HG02970 (cell line): ENCODE measurements around the gene SLC9A3.
A peak's percentile ranks its signal among the peaks of the same experiment; 100 is the strongest.

ENCODE experiments used
- ATAC-seq: cut with Tn5 transposase; IDR thresholded peaks from one replicate; pipeline ENCODE4 v1.9.1; 2021; ENCODE audit warnings: mild to moderate bottlenecking, moderate library complexity, moderate number of reproducible peaks; ENCODE audit not compliant: unreplicated experiment, low FRiP score

The SLC9A3 gene

GRCh38 chr5:448766-449090 lies 75.5 kb downstream of the SLC9A3 start:
- no peak for ATAC-seq

GRCh38 chr5:448061-448765 lies 76.0 kb downstream of the SLC9A3 start:
- no peak for ATAC-seq

GRCh38 chr5:447501-447900 lies 76.7 kb downstream of the SLC9A3 start:
- ATAC-seq: no peak

GRCh38 chr5:446883-447263 lies 77.4 kb downstream of the SLC9A3 start:
- ATAC-seq: no peak

- ATAC-seq: no peak
Measured at GRCh38 chr5:446066-446882, 78.0 kb downstream of the SLC9A3 start.

- no peak for ATAC-seq
Measured at GRCh38 chr5:445591-445990, 78.7 kb downstream of the SLC9A3 start.

GRCh38 chr5:444226-444625 lies 80.0 kb downstream of the SLC9A3 start:
- ATAC-seq: no peak

GRCh38 chr5:443239-444151 lies 80.8 kb downstream of the SLC9A3 start:
- ATAC-seq: no peak

- ATAC-seq: peak; percentile 80
Measured at GRCh38 chr5:442335-443238, 81.7 kb downstream of the SLC9A3 start, which contains the start of gene EXOC3. Gene EXOC3, plus strand, starts transcription at chr5:443176. Its CDS starts 3,030 bp downstream, at chr5:446206.

GRCh38 chr5:441996-442334 lies 82.3 kb downstream of the SLC9A3 start:
- no peak for ATAC-seq

GRCh38 chr5:440401-441201 lies 83.6 kb downstream of the SLC9A3 start:
- no peak for ATAC-seq

GRCh38 chr5:439636-440035 lies 84.6 kb downstream of the SLC9A3 start:
- no peak for ATAC-seq

- no peak for ATAC-seq
Measured at GRCh38 chr5:439181-439580, 85.1 kb downstream of the SLC9A3 start.

GRCh38 chr5:438481-438981 lies 85.7 kb downstream of the SLC9A3 start:
- no peak for ATAC-seq

GRCh38 chr5:437281-437771 lies 86.9 kb downstream of the SLC9A3 start:
- no peak for ATAC-seq

- no peak for ATAC-seq
Measured at GRCh38 chr5:436641-436975, 87.6 kb downstream of the SLC9A3 start.

- no peak for ATAC-seq
Measured at GRCh38 chr5:435961-436640, 88.1 kb downstream of the SLC9A3 start.

GRCh38 chr5:435156-435790 lies 89.0 kb downstream of the SLC9A3 start:
- ATAC-seq: no peak
